ENCODE data around the gene CTNNA2. TPM values are rescaled to one million over a fixed set of nuclear protein-coding genes. Genes with fewer than 3 reads are reported as not detected.

CTNNA2 gene
- total RNA-seq, 1 experiment from 2014 or later, result 5.5 TPM

DNA sequence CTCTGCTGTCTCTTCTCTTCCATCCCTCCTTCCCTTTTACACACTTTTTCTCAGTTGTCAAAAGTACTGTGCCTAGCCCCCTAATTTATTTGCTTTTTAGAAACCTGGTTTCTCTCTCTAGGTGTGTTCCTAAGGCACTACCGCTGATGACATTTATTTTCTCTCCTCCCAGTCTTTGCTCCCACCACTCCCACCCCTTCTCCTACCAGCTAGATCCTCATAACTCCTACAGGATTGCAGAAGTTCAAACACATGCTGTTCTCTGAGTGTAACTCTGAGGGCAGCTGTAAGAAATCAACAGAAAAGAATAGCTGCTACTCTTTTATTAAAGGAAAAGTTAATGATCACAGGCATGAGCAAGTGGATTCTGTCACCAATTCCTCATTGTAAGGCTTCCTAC is 814.0 kb downstream of the CTNNA2 start:
- Mint-ChIP-seq H3K4me1 (peaks cover 31 to 49% of the 10 kb centered on the region in 2 experiments), H3K27ac (no peak overlapping the region; a peak in 1 of 7 replicates), H3K36me3 (ENCODE audit: insufficient read depth in 1 of 3, low read depth in 3 of 3) (no peaks in the 10 kb centered on the region), H3K4me3 (no peak overlapping the region), H3K27me3 (ENCODE audit: low read depth) (peaks cover 4% of the 10 kb centered on the region), H3K9me3 (peaks cover 0 to 2% of the 10 kb centered on the region in 2 experiments; a peak in 2 of 5 replicates)
- WGBS (ENCODE audit: extremely low coverage, insufficient read length, low lambda C conversion rate), result no CpG with 5 or more reads among the region's 1 CpG
- TF ChIP-seq, protein P1, sequence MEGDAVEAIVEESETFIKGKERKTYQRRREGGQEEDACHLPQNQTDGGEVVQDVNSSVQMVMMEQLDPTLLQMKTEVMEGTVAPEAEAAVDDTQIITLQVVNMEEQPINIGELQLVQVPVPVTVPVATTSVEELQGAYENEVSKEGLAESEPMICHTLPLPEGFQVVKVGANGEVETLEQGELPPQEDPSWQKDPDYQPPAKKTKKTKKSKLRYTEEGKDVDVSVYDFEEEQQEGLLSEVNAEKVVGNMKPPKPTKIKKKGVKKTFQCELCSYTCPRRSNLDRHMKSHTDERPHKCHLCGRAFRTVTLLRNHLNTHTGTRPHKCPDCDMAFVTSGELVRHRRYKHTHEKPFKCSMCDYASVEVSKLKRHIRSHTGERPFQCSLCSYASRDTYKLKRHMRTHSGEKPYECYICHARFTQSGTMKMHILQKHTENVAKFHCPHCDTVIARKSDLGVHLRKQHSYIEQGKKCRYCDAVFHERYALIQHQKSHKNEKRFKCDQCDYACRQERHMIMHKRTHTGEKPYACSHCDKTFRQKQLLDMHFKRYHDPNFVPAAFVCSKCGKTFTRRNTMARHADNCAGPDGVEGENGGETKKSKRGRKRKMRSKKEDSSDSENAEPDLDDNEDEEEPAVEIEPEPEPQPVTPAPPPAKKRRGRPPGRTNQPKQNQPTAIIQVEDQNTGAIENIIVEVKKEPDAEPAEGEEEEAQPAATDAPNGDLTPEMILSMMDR (conservative IDR thresholded peaks at IDR 0.05), result no peak
- H3K56ac ChIP-seq (ENCODE audit: insufficient read length, low read depth, low read length), result no peak overlapping the region
- H2BK15ac ChIP-seq (ENCODE audit: low read depth, low read length), result no peak overlapping the region
- no peak overlapping the region for H4K8ac ChIP-seq (replicated peaks; ENCODE audit: insufficient read length, low read depth, low read length)
- no peak overlapping the region for H4K91ac ChIP-seq (ENCODE audit: insufficient read length, low read depth, low read length)
- H3T11ph ChIP-seq (ENCODE audit: low read length), result no peak overlapping the region
- H4K5ac ChIP-seq (ENCODE audit: insufficient read length, low read depth, low read length), result no peak overlapping the region
- no peak overlapping the region for H3K4ac ChIP-seq (ENCODE audit: low read depth, low read length)
- no peaks in the 10 kb centered on the region for H3K79me1 ChIP-seq (ENCODE audit: insufficient read depth, low read depth, low read length, poor library complexity, severe bottlenecking)
- H2BK5ac ChIP-seq (ENCODE audit: insufficient read length, low read length), result no peak overlapping the region
- no peak overlapping the region for H3K18ac ChIP-seq (ENCODE audit: insufficient read length, low read depth, low read length)
- no peaks in the 10 kb centered on the region for H3K79me2 ChIP-seq (ENCODE audit: insufficient read depth, low read length)
- H3K27me3 ChIP-seq (ENCODE audit: insufficient read depth, low read length), result no peaks in the 10 kb centered on the region; the same call in 1 of the 2 replicates
- no peak overlapping the region for H2BK120ac ChIP-seq (ENCODE audit: low read depth, low read length, poor library complexity, severe bottlenecking)
- H2AK5ac ChIP-seq (ENCODE audit: insufficient read length, low read length), result no peak overlapping the region
- no peak overlapping the region for H3K9ac ChIP-seq (ENCODE audit: extremely low read depth, insufficient read length, low read length)
- peaks cover 11% of the 10 kb centered on the region; the same call in 1 of the 2 replicates for H3K4me1 ChIP-seq (ENCODE audit: insufficient read depth, low read length)
- H3K14ac ChIP-seq (ENCODE audit: insufficient read depth, low read length), result no peak overlapping the region
- no peak for DNase-seq
- no peak overlapping the region for H3K4me2 ChIP-seq (ENCODE audit: insufficient read depth, insufficient read length, low read length)
- no peaks in the 10 kb centered on the region for H4K20me1 ChIP-seq (ENCODE audit: control insufficient read depth, insufficient read depth, insufficient read length)
- H3K23me2 ChIP-seq (ENCODE audit: insufficient read length, low read depth, low read length, poor library complexity, severe bottlenecking), result no peaks in the 10 kb centered on the region
- H2BK20ac ChIP-seq (ENCODE audit: low read depth, low read length, poor library complexity, severe bottlenecking), result no peak overlapping the region
- H3K23ac ChIP-seq (ENCODE audit: insufficient read length, low read depth, low read length), result no peak overlapping the region
- no peak overlapping the region for H2BK12ac ChIP-seq (ENCODE audit: insufficient read length, low read depth, low read length)
- H2AFZ ChIP-seq (ENCODE audit: low read length), result no peak overlapping the region
- no peak overlapping the region for H3K27ac ChIP-seq (ENCODE audit: insufficient read length, low read depth, low read length)
- no peaks in the 10 kb centered on the region for H3K9me3 ChIP-seq (ENCODE audit: control insufficient read depth, low read depth, low read length)

Measured in H9 (cell line).